Prostate gland (tissue), 2 donors: ENCODE measurements around the gene TBC1D9B. TPM values are rescaled to one million over a fixed set of nuclear protein-coding genes. Genes with fewer than 3 reads are reported as not detected.
"Not testable (repeated sequence)": the region's sequence is repeated elsewhere in the genome, so short reads cannot be mapped to it uniquely, and the experiment has no call there.

Source experiments
- DNase-seq: peaks from one replicate; pipeline ENCODE4 v3.0.0-alpha.2; 2019; ENCODE audit warnings: low spot score
- H3K27ac ChIP-seq, 2 donors: fragments of 200-600 bp; sonication (generic); 2 replicates each; pipeline ENCODE4 v1.5.1; 2017 to 2019
- H3K27me3 ChIP-seq: fragments of 200-600 bp; sonication (generic); replicated peaks from 2 replicates; pipeline ENCODE4 v1.5.1; 2019; ENCODE audit not compliant: insufficient read depth
- H3K36me3 ChIP-seq, 2 donors: fragments of 200-600 bp; sonication (generic); 1 replicate in 1 of 2; 2 replicates in 1 of 2; pipeline versions ENCODE4 v1.5.1 to v1.8.1; 2017 to 2019
- H3K4me1 ChIP-seq: fragments of 200-600 bp; sonication (generic); replicated peaks from 2 replicates; pipeline ENCODE4 v1.5.1; 2019
- H3K4me3 ChIP-seq, 2 donors: fragments of 200-600 bp; sonication (generic); 2 replicates each; pipeline ENCODE4 v1.5.1; 2017 to 2019
- H3K9me3 ChIP-seq: fragments of 200-600 bp; sonication (generic); 2 replicates; pipeline ENCODE4 v1.5.1; 2017
- CTCF ChIP-seq, 4 experiments: fragments of 200-600 bp in 2 of 4; fragments of 450-650 bp in 2 of 4; sonication (generic) in 2 of 4; IDR thresholded peaks; 1 replicate in 3 of 4; 2 replicates in 1 of 4; pipeline ENCODE4 v1.5.1; 2016 to 2019; ENCODE audit warnings: antibody characterized with exemption in 4 of 4, mild to moderate bottlenecking in 2 of 4, moderate library complexity in 2 of 4
- POLR2A ChIP-seq: fragments of 450-650 bp; IDR thresholded peaks from one replicate; pipeline ENCODE4 v1.6.1; 2016; ENCODE audit warnings: antibody characterized with exemption, mild to moderate bottlenecking
- POLR2AphosphoS5 ChIP-seq: sonication (generic); formaldehyde crosslinking; IDR thresholded peaks from one replicate; pipeline ENCODE4 v1.6.1; 2017; ENCODE audit warnings: antibody characterized with exemption
- WGBS: methylation state at CpG from one replicate; pipeline ENCODE4 v1.1.5; 2018; 5-methylcytosine and 5-hydroxymethylcytosine counted together
- intact Hi-C: fragments of 100-400 bp; cut with DNase I; formaldehyde crosslinking; loops from one replicate; pipeline ENCODE4 v1.14.2; 2022
- total RNA-seq, 2 donors: library from RNA; depleted of rRNA; stranded (reverse); fragments of >200 nt; gene quantifications; one replicate each; pipeline ENCODE4 v1.1.0, GENCODE V29; 2016

Gene TBC1D9B
- total RNA-seq, 2 donors from 2014 or later, result 64.1 to 163 TPM

GRCh38 chr5:179873588-179874110 lies 34.0 kb downstream of the TBC1D9B start:
- TF ChIP-seq POLR2AphosphoS5 (no peak), CTCF (IDR thresholded peaks at IDR 0.05) (no peak), POLR2A (no peak)
- Histone ChIP-seq H3K36me3 (peaks cover 12 to 17% of the 10 kb centered on the region in 2 donors), H3K27me3 (no peaks in the 10 kb centered on the region), H3K27ac (no peak overlapping the region), H3K9me3 (no peaks in the 10 kb centered on the region), H3K4me3 (no peak overlapping the region), H3K4me1 (no peaks in the 10 kb centered on the region)
- WGBS, result 95% methylated on average over 4 of the region's 7 CpGs
- intact Hi-C loops, result no loop called here
- DNase-seq, result no peak

GRCh38 chr5:179872828-179873575 lies 34.7 kb downstream of the TBC1D9B start:
- TF ChIP-seq POLR2A (no peak), CTCF (IDR thresholded peaks at IDR 0.05) (no peak), POLR2AphosphoS5 (no peak)

GRCh38 chr5:179872055-179872827 lies 35.5 kb downstream of the TBC1D9B start:
- Histone ChIP-seq H3K4me1 (no peaks in the 10 kb centered on the region), H3K4me3 (no peak overlapping the region), H3K27ac (no peak overlapping the region), H3K36me3 (peaks cover 12 to 17% of the 10 kb centered on the region in 2 donors), H3K27me3 (no peaks in the 10 kb centered on the region), H3K9me3 (no peaks in the 10 kb centered on the region)
- no peak for TF ChIP-seq POLR2A
- intact Hi-C loops, result no loop called here
- DNase-seq, result no peak
- 89% methylated on average over 12 of the region's 18 CpGs for WGBS

More at GRCh38 chr5:179872828-179873575, 34.7 kb downstream of the TBC1D9B start:
- Histone ChIP-seq H3K4me1 (no peaks in the 10 kb centered on the region), H3K27me3 (no peaks in the 10 kb centered on the region), H3K27ac (no peak overlapping the region), H3K4me3 (no peak overlapping the region), H3K36me3 (peaks cover 12 to 17% of the 10 kb centered on the region in 2 donors), H3K9me3 (no peaks in the 10 kb centered on the region)
- 89% methylated on average over 14 of the region's 14 CpGs for WGBS
- intact Hi-C loops, result no loop called here
- no peak for DNase-seq

GRCh38 chr5:179871533-179871932 lies 36.2 kb downstream of the TBC1D9B start:
- peaks cover 12 to 17% of the 10 kb centered on the region in 2 donors for H3K36me3 ChIP-seq
- H3K27ac ChIP-seq, DNase-seq, H3K4me1 ChIP-seq, H3K27me3 ChIP-seq, H3K4me3 ChIP-seq, intact Hi-C loops, H3K9me3 ChIP-seq: not testable (repeated sequence)
- WGBS, result 96% methylated on average over 14 of the region's 14 CpGs

- H3K27ac ChIP-seq, result no peak overlapping the region
- H3K36me3 ChIP-seq, result peaks cover 12 to 17% of the 10 kb centered on the region in 2 donors
- H3K4me3 ChIP-seq, result no peak overlapping the region
Observed at GRCh38 chr5:179870952-179871351, 36.7 kb downstream of the TBC1D9B start.

More at GRCh38 chr5:179870952-179871351, 36.7 kb downstream of the TBC1D9B start:
- intact Hi-C loops, result no loop called here
- H3K27me3 ChIP-seq, result no peaks in the 10 kb centered on the region
- 95% methylated on average over 3 of the region's 3 CpGs for WGBS
- H3K4me1 ChIP-seq, result no peaks in the 10 kb centered on the region
- TF ChIP-seq CTCF (IDR thresholded peaks at IDR 0.05) (no peak), POLR2AphosphoS5 (no peak), POLR2A (no peak)
- no peaks in the 10 kb centered on the region for H3K9me3 ChIP-seq
- DNase-seq, result no peak
